GM19351 (cell line): ENCODE data around the gene TUBGCP4.

Experiments used
- ATAC-seq: cut with Tn5 transposase; IDR thresholded peaks from one replicate; pipeline ENCODE4 v1.9.1; 2021; ENCODE audit warnings: mild to moderate bottlenecking, moderate library complexity; ENCODE audit not compliant: unreplicated experiment

TUBGCP4 gene

DNA sequence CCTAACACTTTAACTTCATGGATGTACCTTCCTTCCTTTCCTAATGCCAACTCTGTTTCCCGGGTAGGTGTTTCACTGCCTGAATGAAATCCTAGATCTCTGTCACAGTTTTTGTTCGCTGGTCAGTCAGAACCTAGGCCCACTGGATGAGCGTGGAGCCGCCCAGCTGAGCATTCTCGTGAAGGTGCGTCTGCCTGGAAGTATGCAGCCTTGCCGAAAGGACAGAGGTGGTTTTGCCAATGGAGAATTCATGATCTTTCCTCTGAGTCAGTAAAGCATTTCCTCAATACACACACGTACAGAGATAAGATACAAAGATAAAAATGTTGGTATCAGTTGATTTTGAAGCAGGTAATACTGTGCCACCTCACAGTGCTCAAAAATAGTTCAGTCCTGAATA, 32.7 kb downstream of the TUBGCP4 start:
- no peak for ATAC-seq

GRCh38 chr15:43404130-43404529, 33.2 kb downstream of the TUBGCP4 start:
- no peak for ATAC-seq

- no peak for ATAC-seq
These were observed 35.3 kb downstream of the TUBGCP4 start for GRCh38 chr15:43406189-43406588.

GRCh38 chr15:43406808-43407207, 35.9 kb downstream of the TUBGCP4 start:
- ATAC-seq = no peak

- ATAC-seq = no peak
These were observed 37.9 kb downstream of the TUBGCP4 start for GRCh38 chr15:43408789-43409188.

DNA sequence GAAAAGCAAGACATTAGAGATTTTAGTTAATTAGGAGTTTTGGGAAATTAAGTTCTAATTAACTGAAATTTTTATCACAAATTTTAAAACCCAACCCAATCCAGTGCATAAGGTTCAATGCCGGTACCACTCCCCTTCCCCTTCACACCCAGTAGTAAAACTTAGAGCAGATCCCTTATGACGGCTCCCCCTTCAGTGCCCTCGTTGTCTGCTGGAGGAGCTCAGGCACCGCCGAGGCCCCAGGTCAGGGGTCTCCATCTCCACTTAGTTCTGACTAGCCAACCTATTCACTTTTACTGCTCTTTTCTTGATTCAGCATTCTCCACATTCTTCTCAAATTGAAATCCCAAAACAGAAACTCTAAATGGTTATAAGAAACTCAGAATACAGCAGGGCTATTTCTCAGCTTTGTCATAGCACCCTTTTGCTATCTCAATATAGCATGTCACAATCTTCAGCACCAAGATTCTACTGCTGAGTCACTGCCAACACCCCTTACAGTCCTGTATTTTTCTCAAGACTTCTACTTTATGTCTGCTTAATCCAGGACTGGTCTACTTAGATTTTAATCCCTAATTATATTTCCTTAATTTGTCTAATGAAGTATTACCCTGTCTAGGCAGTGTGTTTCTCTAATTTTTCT, 39.8 kb downstream of the TUBGCP4 start:
- no peak for ATAC-seq

- no peak for ATAC-seq
These were observed 41.2 kb downstream of the TUBGCP4 start for GRCh38 chr15:43412096-43412495.

DNA sequence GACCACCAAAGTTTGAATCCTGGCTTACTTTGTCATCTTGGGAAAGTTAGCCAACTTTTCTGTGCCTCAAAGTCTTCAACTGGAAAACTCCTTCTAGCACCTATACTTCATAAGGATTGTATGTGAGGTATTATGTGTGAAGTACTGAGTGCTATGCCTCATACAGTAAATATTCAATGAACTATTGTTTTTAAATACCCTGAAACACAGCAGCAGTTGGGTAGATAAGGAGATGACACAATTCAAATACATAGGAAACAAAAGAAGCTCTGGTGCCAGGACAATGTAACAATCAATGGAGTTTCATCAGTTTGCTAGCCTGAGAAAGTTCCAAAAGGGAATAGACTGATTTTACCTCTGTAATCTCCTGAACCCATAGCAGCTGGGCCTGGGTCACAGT, 43.3 kb downstream of the TUBGCP4 start:
- no peak for ATAC-seq

GRCh38 chr15:43420435-43420834, 49.5 kb downstream of the TUBGCP4 start:
- ATAC-seq = no peak

GRCh38 chr15:43420876-43421275, 50.0 kb downstream of the TUBGCP4 start:
- ATAC-seq = no peak

DNA sequence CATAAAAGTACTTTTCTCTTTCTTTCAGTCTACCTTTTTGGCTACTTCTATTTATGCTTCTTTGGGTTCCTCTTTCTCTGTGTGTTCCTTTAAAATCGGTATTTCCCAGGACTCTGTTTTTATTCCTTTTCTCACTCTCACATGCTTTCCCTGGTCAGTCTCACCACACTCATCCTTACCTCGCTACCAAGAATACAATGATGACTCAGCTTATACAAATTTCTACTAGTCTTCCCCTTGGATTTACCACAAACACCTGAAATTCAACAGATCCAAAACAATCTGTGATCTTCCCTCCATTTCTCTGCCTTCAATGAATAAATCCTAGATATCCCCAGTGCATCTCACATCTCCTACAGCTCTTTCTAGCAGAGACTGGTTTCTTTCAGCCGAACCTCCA, 52.9 kb downstream of the TUBGCP4 start:
- ATAC-seq = no peak

DNA sequence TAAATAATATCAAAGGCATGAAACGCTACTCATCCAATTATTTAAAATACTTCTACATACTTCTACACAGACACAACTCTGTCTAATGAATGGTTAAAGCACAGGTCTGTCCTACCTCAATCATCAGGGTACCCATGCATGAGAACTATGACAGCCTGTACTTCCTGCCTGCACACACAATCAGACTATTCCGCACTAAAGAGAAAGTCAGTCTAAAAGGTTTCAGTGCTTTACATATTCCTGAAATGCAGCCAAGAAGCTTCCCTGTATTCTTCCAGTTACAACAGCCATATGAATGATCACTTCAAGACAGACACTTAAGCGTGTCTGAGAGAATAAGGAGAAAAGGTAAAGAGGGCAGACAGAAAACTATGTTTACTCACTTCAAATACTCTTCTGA, 58.8 kb downstream of the TUBGCP4 start:
- no peak for ATAC-seq

- no peak for ATAC-seq
These were observed 62.3 kb downstream of the TUBGCP4 start for GRCh38 chr15:43433165-43433564.

DNA sequence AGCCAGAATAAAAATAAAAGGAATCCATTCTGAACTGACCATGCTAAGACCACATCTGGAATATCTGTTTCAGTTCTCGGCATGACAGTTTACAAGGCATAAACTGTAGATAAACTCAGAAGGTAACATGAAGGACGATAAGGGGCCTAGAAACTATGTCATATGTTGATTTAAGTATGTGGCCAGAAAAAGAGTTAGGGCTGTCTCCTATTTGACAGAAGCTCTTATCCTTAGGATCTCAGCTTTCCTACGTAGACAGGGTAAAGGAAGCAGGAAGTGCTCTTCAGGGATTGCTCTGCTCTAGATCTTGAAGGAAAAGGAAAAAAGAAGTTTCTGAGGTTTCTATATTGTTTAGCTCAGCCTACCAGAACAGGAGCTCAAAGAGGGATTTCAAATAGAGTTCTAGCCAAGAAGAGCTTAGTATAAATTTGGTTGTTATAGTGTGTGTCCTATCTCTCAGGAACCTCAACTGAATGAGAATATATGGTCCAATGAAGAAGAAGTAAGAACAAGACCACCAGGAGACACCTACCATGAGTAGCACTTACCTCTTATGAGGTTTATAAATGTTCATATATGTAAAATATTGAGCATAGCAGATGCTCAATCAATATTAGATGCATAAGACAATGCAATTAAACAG, 62.9 kb downstream of the TUBGCP4 start:
- ATAC-seq = no peak

- no peak for ATAC-seq
These were observed 63.5 kb downstream of the TUBGCP4 start for GRCh38 chr15:43434446-43434845.

DNA sequence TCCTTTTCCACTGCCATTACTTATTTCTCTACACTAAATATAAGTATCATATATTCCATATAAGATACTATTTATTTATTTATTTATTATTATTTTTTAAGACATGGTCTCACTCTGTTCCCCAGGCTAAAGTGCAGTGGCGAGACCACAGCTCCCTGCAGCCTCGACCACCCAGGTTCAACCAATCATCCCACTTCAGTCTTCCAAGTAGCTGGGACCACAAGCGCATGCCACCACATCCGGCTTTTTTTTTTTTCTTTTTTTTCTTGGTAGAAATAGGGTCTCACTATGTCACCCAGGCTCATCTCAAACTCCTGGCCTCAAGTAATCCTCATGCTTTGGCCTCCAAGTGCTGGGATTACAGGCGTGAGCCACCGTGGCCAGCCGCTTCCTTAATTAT, 65.5 kb downstream of the TUBGCP4 start:
- ATAC-seq = no peak

DNA sequence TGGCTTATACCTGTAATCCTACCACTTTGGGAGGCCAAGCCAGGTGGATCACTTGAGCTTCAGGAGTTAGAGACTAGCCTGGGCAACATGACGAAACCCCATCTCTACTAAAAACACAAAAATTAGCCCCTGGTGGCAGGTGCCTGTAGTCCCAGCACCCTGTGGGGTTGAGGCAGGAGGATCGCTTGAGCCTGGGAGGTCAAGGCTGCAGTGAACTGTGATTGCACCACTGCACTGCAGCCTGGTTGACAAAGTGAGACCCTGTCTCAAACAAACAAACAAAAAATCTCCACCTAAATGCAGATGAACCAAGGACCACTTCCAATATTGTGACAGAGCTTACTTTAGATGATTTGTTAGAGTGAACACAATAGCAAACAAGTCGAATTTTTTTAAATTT, 68.4 kb downstream of the TUBGCP4 start:
- no peak for ATAC-seq

GRCh38 chr15:43440721-43441281, 69.9 kb downstream of the TUBGCP4 start:
- ATAC-seq = peak; percentile 44

- ATAC-seq = no peak
These were observed 70.4 kb downstream of the TUBGCP4 start for GRCh38 chr15:43441316-43441715.

GRCh38 chr15:43446344-43446743, 75.4 kb downstream of the TUBGCP4 start:
- ATAC-seq = no peak

- no peak for ATAC-seq
These were observed 79.1 kb downstream of the TUBGCP4 start for GRCh38 chr15:43449981-43450380.
